HG03457 (cell line): ENCODE results near the gene MFRP.

Source experiments
- ATAC-seq: cut with Tn5 transposase; IDR thresholded peaks from one replicate; pipeline ENCODE4 v1.9.1; 2021; ENCODE audit warnings: moderate number of reproducible peaks; ENCODE audit not compliant: unreplicated experiment

Gene MFRP

GRCh38 chr11:119359365-119360214 lies 13.1 kb upstream of the MFRP start:
- ATAC-seq: no peak

- ATAC-seq: no peak
Measured at GRCh38 chr11:119357074-119357473, 10.6 kb upstream of the MFRP start.

- no peak for ATAC-seq
Measured at GRCh38 chr11:119356349-119357031, 10.0 kb upstream of the MFRP start.

GRCh38 chr11:119355091-119355843 lies 8.8 kb upstream of the MFRP start:
- ATAC-seq: no peak

GRCh38 chr11:119352857-119353260 lies 6.4 kb upstream of the MFRP start:
- ATAC-seq: no peak

- ATAC-seq: no peak
Measured at GRCh38 chr11:119351232-119351631, 4.7 kb upstream of the MFRP start.

- ATAC-seq: no peak
Measured at GRCh38 chr11:119350302-119350701, 3.8 kb upstream of the MFRP start.

GRCh38 chr11:119347940-119348605 lies 1.6 kb upstream of the MFRP start:
- ATAC-seq: no peak

GRCh38 chr11:119347242-119347641 lies 737 bp upstream of the MFRP start:
- no peak for ATAC-seq

GRCh38 chr11:119345685-119346084 lies 820 bp downstream of the MFRP start:
- no peak for ATAC-seq

- ATAC-seq: no peak
Measured at GRCh38 chr11:119344291-119345010, 2.1 kb downstream of the MFRP start.

- no peak for ATAC-seq
Measured at GRCh38 chr11:119343726-119344125, 2.8 kb downstream of the MFRP start.

GRCh38 chr11:119342362-119343130 lies 4.0 kb downstream of the MFRP start:
- ATAC-seq: no peak

- ATAC-seq: no peak
Measured at GRCh38 chr11:119342023-119342300, 4.5 kb downstream of the MFRP start.

- no peak for ATAC-seq
Measured at GRCh38 chr11:119341222-119342022, 5.1 kb downstream of the MFRP start.

GRCh38 chr11:119340335-119341221 lies 5.9 kb downstream of the MFRP start, which contains the start of gene C1QTNF5:
TSS of gene C1QTNF5 (minus strand) at chr11:119340883. CDS start at chr11:119340397, 486 bp downstream.
- ATAC-seq: no peak

GRCh38 chr11:119339589-119340334 lies 6.7 kb downstream of the MFRP start:
- ATAC-seq: no peak
